Hepatic stellate cell (primary cell): ENCODE results near the gene DCHS1.
"Not testable (repeated sequence)": the region's sequence is repeated elsewhere in the genome, so short reads cannot be mapped to it uniquely, and the experiment has no call there.

Experiments
- DNase-seq: peaks from one replicate; pipeline ENCODE4 v3.0.0; 2011; ENCODE audit warnings: low spot score

Gene DCHS1, protein sequence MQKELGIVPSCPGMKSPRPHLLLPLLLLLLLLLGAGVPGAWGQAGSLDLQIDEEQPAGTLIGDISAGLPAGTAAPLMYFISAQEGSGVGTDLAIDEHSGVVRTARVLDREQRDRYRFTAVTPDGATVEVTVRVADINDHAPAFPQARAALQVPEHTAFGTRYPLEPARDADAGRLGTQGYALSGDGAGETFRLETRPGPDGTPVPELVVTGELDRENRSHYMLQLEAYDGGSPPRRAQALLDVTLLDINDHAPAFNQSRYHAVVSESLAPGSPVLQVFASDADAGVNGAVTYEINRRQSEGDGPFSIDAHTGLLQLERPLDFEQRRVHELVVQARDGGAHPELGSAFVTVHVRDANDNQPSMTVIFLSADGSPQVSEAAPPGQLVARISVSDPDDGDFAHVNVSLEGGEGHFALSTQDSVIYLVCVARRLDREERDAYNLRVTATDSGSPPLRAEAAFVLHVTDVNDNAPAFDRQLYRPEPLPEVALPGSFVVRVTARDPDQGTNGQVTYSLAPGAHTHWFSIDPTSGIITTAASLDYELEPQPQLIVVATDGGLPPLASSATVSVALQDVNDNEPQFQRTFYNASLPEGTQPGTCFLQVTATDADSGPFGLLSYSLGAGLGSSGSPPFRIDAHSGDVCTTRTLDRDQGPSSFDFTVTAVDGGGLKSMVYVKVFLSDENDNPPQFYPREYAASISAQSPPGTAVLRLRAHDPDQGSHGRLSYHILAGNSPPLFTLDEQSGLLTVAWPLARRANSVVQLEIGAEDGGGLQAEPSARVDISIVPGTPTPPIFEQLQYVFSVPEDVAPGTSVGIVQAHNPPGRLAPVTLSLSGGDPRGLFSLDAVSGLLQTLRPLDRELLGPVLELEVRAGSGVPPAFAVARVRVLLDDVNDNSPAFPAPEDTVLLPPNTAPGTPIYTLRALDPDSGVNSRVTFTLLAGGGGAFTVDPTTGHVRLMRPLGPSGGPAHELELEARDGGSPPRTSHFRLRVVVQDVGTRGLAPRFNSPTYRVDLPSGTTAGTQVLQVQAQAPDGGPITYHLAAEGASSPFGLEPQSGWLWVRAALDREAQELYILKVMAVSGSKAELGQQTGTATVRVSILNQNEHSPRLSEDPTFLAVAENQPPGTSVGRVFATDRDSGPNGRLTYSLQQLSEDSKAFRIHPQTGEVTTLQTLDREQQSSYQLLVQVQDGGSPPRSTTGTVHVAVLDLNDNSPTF (N-terminal part only)

GRCh38 chr11:6655790-6656583 is at the start of gene DCHS1:
DCHS1 (minus strand) TSS chr11:6655809; CDS start chr11:6641613, 14,196 bp downstream.
- DNase-seq, result no peak

- DNase-seq, result peak; percentile 32
Measured at GRCh38 chr11:6703247-6704063, 47.8 kb upstream of the DCHS1 start.

- DNase-seq, result not testable (repeated sequence)
Measured at GRCh38 chr11:6701955-6702354, 46.3 kb upstream of the DCHS1 start.

GRCh38 chr11:6695377-6695776 is 39.8 kb upstream of the DCHS1 start:
- peak; percentile 29 for DNase-seq

DNA sequence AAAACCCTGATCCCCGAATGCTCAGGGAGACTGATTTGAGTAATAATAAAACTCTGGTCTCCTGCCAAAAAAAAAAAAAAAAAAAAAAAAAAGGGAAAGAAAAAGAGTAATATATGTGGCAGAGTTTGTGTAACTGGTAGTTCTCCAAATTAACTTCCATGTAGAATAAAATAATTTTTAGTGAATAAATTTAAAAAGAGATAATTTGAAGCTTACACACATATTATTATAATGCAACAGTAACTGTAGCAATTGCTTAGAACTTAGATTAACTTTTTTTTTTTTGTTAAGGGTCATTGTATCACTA is 38.6 kb upstream of the DCHS1 start:
- DNase-seq, result no peak

GRCh38 chr11:6693342-6694228 is 38.0 kb upstream of the DCHS1 start:
- no peak for DNase-seq

DNA sequence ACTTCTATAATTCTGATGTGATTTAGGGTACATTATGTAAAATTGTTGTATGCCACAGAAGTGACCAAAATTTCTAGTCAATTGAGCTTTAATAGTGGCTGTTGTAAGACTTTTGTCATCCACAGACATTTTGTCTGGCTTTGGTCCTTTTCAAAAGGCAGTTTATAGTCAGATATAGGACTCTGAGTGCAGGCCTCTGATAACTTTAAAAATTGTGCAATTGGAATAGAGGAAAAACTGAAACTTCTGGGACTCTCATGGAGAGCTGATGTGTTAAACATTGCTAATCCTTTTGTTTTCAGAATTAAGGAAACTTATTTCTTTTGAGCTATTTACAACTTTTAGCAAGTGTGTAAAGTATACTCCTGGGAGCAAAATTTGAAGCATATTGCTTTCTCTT is 36.5 kb upstream of the DCHS1 start:
- no peak for DNase-seq

DNA sequence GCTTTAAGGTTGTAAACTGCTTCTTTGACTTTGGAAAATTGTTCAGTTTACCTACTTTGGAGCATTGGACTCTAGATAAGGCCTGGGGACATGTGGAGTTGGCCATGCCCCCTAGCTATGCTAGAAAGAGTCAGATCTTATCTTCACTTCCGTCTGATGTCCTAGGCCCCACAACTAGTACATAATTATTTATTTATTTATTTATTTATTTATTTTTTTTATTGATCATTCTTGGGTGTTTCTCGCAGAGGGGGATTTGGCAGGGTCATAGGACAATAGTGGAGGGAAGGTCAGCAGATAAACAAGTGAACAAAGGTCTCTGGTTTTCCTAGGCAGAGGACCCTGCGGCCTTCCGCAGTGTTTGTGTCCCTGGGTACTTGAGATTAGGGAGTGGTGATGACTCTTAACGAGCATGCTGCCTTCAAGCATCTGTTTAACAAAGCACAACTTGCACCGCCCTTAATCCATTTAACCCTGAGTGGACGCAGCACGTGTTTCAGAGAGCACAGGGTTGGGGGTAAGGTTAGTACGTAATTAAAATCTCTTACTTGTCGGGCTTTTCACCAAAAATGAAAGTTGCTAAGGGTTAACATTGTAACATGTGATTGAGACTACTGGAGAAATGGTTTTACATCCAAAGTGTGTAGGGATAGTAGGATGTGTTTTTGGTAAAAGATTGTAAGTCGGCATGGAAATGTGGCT is 35.0 kb upstream of the DCHS1 start:
- not testable (repeated sequence) for DNase-seq

- no peak for DNase-seq
Measured at GRCh38 chr11:6687876-6688275, 32.3 kb upstream of the DCHS1 start.

GRCh38 chr11:6686006-6686405 is 30.4 kb upstream of the DCHS1 start:
- DNase-seq, result no peak

DNA sequence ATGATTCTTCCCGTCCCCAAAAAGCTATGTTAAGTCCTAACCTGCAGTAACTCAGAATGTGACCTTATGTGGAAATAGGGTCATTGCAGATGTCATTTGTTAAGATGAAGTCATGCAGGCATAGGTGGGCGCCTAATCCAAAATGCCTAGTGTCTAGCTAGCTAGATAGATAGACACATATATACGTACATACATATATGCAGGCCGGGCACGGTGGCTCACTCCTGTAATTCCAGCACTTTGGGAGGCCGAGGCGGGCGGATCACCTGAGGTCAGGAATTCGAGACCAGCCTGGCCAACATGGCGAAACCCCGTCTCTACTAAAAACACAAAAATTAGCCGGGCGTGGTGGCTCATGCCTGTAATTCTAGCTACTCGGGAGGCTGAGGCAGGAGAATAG is 28.5 kb upstream of the DCHS1 start:
- not testable (repeated sequence) for DNase-seq

DNA sequence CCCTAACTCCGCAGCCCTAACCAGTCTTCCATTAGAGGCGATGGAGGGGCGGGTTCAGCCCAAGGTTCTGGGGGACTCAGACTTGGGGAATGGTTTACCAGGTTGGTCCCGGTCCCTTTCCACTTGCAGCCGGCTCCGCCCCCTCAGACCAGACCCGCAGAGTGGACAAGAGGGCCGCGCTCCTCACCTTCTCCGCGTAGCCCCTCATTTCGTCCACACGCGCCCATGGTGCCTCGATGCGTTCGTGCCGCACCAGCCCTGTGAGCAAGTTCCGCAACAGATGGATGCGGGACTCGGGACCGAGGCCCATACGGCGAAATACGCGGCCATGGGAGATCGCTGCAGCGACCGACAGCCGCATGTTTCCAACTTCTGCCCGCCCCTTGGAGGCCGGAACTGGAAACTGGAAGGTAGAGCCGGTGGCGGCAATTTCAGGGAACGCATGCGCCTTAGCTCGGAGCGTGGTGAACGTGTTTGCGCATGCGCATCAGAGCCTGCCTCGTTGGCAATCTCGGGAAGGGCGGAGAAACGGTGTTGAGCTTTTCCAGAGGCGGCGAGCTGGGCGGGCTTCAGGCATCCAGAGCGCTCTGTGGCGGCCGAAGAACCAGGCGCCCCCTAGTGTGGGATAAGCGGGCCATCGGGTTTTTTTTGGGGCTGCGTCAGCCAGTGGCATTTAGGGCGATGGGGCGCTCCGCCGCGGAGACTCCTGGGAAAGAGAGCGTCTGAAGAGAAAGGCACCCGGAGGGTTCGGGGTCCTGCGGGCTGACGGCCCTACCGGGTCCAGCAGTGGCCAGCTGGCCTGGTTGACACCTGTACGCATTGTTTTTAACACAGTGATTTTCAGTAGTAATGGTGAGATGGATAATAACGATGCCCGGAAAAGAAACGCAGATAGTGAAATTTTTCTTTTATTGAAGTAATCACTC is 27.6 kb upstream of the DCHS1 start, which contains the start of gene MRPL17:
Gene MRPL17, minus strand, starts transcription at position 405 of the 926 bp plus-strand sequence. Its CDS starts 44 bp downstream, at position 361.
- DNase-seq, result peak; percentile 97

GRCh38 chr11:6682591-6682935 is 27.0 kb upstream of the DCHS1 start:
- DNase-seq, result no peak

DNA sequence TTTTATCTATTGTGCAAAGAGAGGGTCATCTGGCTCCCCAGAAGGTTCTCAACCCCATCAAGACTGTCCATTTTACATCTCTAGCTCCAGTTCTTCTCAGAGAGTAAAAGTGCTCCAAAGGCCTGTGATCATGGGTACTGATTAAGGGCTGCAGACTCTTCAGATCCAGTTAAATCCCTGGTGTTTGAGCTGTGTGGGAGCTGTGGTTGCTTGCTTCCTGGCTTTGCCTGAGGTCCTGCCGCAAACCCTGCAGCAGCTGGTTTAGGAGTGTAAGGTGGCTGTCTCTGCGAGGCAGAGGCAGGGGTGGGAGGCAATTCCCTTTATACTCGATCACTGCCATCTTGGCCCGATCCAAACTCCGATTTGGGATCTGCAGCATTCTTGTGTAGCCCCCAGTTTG is 26.3 kb upstream of the DCHS1 start:
- no peak for DNase-seq

DNA sequence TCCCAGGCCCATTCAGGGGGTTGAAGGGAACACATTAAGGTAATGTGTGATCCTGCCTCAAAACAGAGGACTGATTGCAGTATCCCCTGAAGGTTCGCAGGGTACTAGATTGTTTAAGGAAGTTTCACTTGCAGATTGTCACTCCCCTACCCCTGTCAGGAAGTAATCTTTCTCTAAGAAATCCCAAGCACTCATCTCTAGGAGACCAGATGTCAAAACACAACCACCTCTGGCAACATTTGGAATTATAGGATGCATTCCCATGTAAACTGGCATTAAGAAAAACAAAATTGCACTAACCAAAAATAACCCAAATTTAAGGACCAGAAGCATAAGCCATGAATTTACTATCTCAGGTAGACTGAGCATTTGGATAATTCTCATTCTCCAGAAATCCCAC is 25.9 kb upstream of the DCHS1 start:
- no peak for DNase-seq

DNA sequence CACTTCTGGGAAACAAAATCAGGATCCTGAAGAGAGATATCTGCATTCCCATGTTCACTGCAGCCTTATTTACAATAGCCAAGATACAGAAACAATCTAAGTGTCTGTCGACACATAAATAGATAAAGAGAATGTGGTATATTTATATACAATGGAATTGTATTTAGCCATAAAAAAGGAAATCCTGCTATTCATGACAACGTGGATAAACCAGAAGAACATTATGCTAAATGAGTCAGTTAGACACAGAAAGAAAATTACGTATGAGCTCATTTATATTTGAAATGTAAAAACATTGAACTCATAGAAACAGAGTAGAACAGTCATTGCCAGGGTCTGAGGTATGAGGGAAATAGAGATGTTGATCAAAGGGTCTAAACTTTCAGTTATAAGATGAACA is 21.4 kb upstream of the DCHS1 start:
- DNase-seq, result no peak

DNA sequence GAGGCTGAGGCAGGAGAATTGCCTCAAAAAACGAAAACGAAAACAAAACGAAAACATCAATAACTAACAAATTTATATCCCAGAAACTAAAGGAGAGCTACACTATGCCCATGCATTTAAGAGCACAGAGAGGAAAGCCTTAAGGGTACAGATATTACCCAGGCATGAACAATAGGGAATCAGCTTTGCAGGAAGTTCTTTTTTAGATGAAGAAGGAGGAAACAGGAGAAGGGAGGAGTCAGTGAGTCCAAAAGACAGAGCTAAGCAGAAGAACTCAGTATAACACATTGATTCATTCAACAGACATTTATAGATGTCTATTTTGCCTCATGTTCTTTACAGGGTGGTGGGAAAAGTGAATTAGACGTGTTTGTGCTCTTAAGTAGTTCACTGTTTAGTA is 19.3 kb upstream of the DCHS1 start:
- DNase-seq, result no peak

DNA sequence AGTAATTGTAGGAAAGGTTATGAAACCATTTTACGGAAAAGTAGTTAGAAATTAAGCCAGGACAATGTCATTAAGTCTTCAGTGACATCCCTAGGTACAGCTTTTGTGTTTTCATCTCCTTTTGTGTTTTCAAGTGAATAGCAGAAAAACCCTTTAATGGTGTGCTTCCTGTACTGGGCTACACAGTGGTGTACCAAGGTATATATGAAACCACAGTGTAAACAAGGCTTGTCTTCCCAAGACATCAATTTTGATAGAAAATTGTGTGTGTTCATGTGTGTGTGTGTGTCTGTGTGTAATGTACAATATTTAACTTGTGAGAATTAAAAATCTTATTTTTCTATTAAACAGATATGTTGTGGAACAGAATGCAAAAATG is 18.6 kb upstream of the DCHS1 start:
- DNase-seq, result no peak
